Hematopoietic multipotent progenitor cell treated with erythropoietin and hydrocortisone succinate and interleukin-3 and kit ligand, for 15 days (in vitro differentiated cells): ENCODE results near the gene PCDHGA3.
"Not testable (repeated sequence)": the region's sequence is repeated elsewhere in the genome, so short reads cannot be mapped to it uniquely, and the experiment has no call there.

ENCODE experiments used
- DNase-seq: peaks from one replicate; pipeline ENCODE4 v3.0.0-alpha.2; 2015; ENCODE audit warnings: low spot score

The PCDHGA3 gene

DNA sequence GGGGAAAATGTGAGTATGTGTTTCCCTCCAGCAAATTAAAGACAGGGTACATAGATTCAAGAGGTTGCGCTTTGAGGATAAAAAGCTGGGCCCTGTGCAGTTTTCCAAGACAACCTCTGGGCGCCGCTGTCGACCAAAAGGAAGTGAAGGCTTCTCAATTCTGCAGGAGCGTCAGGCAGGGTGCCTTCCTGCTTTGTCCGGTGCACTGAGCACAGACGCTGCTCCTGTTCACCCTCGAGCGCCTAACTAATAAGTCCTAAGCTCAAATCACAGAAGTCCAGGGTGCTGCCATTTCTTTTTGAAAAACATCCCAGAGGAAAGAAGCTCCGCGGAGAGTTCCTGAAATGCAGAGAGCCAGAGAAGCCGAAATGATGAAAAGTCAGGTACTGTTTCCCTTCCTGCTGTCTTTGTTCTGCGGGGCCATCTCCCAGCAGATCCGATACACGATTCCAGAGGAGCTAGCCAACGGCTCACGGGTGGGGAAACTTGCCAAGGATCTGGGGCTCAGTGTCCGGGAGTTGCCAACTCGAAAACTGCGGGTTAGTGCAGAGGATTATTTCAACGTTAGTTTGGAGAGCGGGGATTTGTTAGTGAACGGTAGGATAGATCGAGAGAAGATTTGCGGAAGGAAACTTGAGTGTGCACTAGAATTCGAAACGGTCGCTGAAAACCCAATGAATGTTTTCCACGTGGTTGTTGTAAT is 6.4 kb downstream of the PCDHGA3 start, which contains the start of gene PCDHGB1:
PCDHGB1 (plus strand) TSS at position 183 of the 703 bp plus-strand sequence; CDS start at position 345, 162 bp downstream.
- no peak for DNase-seq

DNA sequence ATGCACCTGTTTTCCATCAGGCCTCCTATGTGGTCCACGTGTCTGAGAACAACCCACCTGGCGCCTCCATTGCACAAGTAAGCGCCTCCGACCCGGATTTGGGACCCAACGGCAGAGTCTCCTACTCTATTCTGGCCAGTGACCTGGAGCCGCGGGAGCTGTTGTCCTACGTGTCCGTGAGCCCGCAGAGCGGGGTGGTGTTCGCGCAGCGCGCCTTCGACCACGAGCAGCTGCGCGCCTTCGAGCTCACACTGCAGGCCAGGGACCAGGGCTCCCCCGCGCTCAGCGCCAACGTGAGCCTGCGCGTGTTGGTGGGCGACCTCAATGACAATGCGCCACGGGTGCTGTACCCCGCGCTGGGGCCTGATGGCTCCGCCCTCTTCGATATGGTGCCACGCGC is 8.0 kb downstream of the PCDHGA3 start:
- DNase-seq, result no peak

DNA sequence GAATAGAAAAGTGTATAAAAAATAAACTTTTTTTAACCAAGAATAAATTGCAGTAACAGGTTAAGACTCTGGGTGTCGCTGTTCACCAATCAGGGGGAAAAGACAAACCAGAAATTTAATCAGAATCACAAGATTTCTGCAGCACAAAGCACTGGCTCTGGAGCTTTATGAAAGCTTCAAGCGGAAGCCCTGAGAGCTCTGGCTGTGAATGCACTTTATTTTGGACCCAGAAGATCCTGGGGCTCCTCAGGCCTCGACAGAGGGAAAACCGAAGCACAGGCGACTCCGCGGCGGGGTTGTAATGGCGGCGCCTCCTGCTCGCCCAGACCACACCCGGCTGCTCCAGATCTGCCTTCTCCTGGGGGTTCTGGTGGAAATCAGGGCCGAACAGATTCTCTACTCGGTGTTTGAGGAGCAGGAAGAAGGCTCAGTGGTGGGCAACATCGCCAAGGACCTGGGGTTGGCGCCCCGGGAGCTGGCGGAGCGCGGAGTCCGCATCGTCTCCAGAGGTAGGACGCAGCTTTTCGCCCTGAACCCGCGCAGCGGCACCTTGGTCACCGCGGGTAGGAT is 11.4 kb downstream of the PCDHGA3 start, which contains the start of gene PCDHGA4:
PCDHGA4 (plus strand) TSS at position 122 of the 570 bp plus-strand sequence; CDS start at position 209, 87 bp downstream.
- DNase-seq, result no peak

DNA sequence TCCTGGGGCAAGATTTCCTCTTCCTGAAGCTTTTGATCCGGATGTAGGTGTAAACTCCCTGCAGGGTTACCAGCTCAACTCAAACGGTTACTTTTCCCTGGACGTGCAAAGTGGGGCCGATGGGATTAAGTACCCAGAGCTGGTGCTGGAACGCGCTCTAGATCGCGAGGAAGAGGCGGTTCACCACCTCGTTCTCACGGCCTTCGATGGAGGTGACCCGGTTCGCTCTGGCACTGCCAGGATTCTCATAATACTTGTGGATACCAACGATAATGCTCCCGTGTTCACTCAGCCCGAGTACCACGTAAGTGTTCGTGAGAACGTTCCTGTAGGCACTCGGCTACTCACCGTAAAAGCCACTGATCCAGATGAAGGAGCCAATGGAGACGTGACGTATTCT is 12.0 kb downstream of the PCDHGA3 start:
- no peak for DNase-seq

DNA sequence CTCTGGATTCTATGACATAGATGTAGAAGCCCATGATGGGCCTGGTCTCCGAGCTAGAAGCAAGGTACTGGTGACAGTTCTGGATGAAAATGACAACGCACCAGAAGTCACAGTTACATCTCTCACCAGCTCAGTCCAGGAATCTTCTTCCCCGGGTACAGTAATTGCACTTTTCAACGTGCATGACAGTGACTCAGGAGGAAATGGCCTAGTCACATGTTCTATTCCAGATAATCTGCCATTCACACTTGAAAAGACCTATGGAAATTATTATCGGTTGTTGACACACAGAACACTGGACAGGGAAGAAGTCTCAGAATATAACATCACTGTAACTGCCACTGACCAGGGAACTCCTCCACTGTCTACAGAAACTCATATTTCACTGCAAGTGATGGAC is 12.5 kb downstream of the PCDHGA3 start:
- DNase-seq, result no peak

DNA sequence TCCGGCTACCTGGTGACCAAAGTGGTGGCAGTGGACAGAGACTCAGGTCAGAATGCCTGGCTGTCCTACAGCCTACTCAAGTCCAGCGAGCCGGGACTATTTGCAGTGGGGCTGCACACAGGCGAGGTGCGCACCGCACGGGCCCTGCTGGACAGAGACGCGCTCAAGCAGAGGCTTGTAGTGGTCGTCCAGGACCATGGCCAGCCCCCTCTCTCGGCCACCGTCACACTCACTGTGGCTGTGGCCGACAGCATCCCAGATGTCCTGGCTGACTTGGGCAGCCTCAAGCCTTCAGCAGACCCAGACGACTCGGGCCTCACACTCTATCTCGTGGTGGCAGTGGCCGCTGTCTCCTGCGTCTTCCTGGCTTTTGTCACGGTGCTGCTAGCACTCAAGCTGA is 13.3 kb downstream of the PCDHGA3 start:
- no peak for DNase-seq

DNA sequence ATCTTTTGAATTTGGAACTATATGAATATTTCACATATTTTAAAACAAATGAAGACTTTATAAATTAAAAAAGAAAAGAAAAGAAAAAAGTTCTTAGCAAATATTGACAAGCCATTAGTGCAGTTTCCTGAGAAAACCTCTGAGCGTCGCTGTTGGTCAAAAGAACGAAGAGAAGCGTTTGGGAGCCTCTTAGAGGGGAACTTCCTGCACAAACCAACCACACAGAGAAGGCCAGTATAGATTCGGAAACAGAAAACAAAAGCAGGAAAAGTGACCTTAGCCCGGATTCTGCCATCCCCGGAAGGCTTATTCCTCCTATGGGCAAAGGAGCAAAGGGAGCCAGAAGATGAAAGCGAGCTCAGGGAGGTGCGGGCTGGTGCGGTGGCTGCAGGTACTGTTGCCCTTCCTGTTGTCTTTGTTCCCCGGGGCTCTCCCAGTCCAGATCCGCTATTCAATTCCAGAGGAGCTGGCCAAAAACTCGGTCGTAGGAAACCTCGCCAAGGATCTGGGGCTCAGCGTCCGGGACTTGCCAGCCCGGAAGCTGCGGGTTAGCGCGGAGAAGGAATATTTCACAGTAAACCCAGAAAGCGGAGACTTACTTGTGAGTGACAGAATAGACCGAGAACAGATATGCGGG is 16.3 kb downstream of the PCDHGA3 start, which contains the start of gene PCDHGB2:
PCDHGB2 (plus strand) TSS at position 205 of the 637 bp plus-strand sequence; CDS start at position 347, 142 bp downstream.
- DNase-seq, result no peak

DNA sequence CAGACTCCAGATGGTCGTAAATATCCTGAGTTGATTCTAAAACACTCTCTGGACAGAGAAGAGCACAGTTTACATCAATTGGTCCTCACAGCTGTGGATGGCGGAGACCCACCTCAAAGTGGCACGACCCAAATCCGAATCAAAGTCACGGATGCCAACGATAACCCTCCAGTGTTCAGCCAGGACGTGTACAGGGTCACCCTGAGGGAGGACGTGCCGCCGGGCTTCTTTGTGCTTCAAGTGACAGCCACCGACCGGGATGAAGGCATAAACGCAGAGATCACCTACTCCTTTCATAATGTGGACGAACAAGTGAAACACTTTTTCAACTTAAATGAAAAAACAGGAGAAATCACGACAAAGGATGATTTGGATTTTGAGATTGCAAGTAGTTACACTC is 17.1 kb downstream of the PCDHGA3 start:
- DNase-seq, result no peak

DNA sequence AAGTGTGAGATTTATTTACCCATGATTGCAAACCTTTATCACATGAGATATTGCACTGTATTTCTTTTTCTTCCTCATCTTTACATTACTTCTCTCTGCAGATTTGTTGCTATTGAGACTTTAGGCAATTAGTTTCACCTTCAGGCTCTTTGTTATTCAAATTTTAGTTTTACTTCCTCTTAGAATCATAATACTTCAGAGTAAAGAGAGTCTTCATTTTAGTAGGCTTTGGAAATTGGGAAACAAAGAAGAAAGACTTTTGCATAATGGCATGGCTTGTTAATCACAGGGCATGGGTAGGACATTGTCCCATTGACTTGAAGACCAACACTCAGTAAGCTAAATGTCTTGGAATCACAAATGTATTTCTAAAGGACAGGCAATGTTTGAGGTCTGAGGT is 19.1 kb downstream of the PCDHGA3 start:
- no peak for DNase-seq

DNA sequence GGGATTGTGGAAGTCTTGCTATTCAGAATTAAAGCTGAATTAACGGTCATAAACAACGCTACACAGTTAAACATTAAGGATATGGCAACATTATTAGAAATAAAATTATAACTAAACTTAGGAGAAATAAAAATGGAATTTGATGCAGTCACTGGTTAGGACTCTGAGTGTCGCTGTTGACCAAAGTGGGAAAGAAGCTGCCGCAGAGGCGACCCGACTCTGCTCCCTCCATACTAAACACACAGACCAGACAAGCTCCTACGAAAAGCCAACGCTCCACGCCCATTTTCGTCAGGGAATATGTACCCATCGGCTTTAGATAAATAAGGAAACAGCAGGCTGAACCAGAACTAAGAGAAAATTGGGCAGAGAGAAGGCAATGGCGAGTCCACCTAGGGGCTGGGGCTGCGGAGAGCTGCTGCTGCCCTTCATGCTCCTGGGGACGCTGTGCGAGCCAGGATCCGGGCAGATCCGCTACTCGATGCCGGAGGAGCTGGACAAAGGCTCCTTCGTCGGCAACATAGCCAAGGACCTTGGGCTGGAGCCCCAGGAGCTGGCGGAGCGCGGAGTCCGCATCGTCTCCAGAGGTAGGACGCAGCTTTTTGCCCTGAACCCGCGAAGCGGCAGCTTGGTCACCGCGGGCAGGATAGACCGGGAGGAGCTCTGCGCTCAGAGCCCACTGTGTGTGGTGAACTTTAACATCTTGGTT is 20.5 kb downstream of the PCDHGA3 start, which contains the start of gene PCDHGA5:
PCDHGA5 (plus strand) TSS at position 211 of the 709 bp plus-strand sequence; CDS start at position 380, 169 bp downstream.
- no peak for DNase-seq

DNA sequence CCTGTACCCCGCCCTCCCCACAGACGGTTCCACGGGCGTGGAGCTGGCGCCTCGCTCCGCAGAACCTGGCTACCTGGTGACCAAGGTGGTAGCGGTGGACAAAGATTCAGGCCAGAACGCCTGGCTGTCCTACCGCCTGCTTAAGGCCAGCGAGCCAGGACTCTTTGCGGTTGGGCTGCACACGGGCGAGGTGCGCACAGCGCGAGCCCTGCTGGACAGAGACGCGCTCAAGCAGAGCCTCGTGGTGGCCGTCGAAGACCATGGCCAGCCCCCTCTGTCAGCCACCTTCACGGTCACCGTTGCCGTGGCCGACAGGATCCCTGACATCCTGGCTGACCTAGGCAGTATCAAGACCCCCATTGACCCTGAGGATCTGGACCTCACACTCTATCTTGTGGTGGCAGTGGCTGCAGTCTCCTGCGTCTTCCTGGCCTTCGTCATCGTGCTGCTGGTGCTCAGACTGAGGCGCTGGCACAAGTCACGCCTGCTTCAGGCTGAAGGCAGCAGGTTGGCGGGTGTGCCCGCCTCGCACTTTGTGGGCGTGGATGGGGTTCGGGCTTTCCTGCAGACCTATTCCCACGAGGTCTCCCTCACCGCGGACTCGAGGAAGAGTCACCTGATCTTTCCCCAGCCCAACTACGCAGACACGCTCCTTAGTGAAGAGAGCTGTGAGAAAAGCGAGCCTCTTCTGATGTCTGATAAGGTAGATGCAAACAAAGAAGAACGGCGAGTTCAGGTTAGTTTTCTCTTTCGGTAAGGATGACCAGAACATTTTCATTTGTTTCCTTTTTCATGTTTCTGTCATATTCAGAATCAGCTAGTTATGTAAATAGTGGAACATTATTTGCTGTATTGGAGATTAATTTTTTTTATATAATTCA is 22.6 kb downstream of the PCDHGA3 start:
- no peak for DNase-seq

DNA sequence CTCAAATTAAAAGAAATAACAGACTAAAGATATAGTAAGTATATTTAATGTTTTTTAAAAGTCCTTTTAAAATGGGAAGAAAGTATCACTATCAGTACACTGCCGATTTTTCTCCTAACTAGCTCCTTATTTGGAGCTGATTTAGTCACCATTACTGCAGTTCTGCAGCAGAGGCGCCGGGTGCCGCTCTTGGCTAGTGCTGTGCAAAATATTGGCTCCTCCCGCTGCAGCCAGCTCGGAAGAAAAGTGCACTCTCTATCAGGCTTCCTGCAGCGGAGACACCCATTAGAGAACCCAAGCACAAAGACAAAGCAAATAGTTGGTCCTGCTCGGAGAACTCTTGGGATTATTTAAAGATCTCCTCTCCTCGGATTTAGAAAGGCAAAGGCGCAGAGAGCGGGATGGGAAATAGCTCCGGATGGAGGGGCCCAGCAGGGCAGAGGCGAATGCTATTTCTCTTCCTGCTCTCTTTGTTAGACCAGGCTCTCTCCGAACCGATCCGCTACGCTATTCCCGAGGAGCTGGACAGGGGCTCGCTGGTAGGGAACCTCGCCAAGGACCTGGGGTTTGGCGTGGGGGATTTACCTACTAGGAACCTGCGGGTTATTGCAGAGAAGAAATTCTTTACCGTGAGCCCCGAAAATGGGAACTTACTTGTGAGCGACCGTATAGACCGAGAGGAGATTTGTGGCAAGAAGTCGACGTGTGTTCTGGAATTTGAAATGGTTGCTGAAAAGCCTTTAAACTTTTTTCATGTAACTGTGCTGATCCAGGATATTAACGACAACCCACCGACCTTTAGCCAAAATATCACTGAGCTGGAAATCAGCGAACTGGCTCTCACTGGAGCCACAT is 26.6 kb downstream of the PCDHGA3 start, which contains the start of gene PCDHGB3:
PCDHGB3 (plus strand) TSS at position 249 of the 855 bp plus-strand sequence; CDS start at position 402, 153 bp downstream.
- no peak for DNase-seq

DNA sequence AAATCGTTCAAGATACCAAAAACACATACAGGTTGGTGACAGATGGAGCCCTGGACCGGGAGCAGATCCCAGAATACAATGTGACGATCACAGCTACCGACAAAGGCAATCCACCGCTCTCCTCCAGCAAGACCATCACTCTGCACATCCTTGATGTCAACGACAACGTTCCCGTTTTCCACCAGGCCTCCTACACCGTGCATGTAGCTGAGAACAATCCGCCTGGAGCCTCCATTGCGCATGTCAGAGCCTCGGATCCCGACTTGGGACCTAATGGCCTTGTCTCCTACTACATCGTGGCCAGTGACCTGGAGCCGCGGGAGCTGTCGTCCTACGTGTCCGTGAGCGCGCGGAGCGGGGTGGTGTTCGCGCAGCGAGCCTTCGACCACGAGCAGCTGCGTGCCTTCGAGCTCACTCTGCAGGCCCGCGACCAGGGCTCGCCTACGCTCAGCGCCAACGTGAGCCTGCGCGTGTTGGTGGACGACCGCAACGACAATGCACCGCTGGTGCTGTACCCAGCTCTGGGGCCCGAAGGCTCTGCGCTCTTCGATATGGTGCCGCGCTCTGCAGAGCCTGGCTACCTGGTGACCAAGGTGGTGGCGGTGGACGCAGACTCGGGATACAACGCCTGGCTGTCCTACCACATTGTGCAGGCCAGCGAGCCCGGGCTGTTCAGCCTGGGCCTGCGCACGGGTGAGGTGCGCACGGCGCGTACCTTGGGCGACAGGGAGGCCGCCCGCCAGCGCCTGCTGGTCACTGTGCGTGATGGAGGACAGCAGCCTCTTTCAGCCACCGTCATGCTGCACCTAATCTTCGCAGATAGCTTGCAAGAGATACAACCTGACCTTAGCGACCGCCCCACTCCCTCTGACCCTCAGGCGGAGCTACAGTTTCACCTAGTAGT is 28.2 kb downstream of the PCDHGA3 start:
- no peak for DNase-seq

DNA sequence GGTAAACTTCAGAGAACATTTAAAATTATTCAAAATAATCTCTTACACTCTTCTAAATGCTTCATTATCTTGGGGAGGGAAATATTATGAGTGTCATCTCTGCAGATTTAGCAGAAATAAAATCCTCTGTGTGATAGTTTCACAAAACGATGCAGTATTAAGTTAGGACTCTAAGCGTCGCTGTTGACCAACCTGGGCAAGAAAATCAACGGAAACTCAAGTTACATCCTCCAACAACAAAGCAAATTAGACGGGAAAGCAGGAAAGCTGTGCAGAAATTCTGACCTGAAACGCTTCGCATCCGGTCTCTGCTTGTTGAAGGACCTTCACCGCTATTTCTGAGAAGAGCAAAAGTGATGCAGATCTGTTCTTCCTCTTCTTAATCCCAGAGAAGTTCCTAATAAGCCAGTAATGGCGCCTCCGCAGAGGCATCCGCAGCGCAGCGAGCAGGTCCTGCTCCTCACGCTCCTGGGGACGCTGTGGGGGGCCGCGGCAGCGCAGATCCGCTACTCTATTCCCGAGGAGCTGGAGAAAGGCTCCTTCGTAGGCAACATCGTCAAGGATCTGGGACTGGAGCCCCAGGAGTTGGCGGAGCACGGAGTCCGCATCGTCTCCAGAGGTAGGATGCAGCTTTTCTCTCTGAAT is 30.2 kb downstream of the PCDHGA3 start, which contains the start of gene PCDHGA6:
PCDHGA6 (plus strand) TSS at position 219 of the 645 bp plus-strand sequence; CDS start at position 412, 193 bp downstream.
- no peak for DNase-seq

DNA sequence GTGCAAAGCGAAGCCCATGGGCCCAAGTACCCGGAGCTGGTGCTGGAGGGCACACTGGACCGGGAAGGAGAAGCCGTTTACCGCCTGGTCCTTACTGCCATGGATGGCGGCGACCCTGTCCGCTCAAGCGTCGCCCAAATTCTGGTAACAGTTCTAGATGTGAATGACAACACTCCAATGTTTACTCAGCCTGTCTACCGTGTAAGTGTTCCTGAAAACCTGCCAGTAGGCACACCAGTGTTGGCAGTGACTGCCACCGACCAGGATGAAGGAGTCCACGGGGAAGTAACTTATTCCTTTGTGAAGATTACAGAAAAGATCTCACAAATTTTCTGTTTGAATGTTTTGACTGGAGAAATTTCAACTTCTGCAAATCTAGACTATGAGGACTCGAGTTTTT is 31.0 kb downstream of the PCDHGA3 start:
- DNase-seq, result no peak

DNA sequence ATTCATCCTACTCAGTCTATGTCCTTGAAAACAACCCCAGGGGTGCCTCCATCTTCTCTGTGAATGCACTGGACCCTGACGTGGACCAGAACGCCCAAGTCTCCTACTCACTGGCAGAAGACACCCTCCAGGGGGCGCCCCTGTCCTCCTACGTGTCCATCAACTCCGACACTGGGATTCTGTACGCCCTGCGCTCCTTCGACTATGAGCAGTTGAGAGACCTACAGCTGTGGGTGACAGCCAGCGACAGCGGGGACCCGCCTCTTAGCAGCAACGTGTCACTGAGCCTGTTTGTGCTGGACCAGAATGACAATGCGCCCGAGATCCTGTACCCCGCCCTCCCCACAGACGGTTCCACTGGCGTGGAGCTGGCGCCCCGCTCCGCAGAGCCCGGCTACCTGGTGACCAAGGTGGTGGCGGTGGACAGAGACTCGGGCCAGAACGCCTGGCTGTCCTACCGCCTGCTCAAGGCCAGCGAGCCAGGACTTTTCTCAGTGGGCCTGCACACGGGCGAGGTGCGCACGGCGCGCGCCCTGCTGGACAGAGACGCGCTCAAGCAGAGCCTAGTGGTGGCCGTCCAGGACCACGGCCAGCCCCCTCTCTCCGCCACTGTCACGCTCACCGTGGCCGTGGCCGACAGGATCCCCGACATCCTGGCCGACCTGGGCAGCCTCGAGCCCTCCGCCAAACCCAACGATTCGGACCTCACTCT is 32.0 kb downstream of the PCDHGA3 start:
- not testable (repeated sequence) for DNase-seq

DNA sequence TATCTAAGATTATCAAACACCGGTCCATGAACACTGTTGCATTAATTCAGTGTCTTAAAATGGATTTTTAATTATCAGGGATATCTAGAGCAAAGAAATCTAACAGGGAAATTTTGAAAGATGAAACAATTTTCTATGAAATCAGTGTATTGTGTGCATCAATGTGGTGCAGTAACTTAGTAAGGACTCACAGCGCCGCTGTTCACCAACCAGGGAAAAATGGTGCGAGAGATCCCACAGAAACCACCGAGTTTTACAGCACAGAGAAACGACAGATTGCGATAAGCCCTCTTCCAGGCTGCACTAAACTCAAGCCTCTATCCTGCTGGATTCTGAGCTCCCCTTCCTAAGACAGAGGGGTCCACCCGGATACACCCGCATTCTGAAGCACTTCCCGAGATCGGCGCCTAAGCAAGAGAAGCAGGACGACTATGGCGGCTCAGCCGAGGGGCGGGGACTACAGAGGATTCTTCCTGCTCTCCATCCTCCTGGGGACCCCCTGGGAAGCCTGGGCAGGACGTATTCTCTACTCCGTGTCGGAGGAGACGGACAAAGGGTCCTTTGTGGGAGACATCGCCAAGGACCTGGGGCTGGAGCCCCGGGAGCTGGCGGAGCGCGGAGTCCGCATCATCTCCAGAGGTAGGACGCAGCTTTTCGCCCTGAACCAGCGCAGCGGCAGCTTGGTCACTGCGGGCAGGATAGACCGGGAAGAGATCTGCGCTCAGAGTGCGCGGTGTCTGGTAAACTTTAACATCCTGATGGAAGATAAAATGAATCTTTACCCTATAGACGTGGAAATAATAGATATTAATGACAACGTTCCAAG is 39.1 kb downstream of the PCDHGA3 start, which contains the start of gene PCDHGA7:
PCDHGA7 (plus strand) TSS at position 274 of the 826 bp plus-strand sequence; CDS start at position 432, 158 bp downstream.
- no peak for DNase-seq
